ENCODE measurements around the gene CFAP161.
A peak's percentile ranks its signal among the peaks of the same experiment; 100 is the strongest.

CFAP161 gene

GRCh38 chr15:81087694-81088093 is 46.4 kb upstream of the CFAP161 start:
- H3K4me3 Mint-ChIP-seq = no peak overlapping the region
- no peak overlapping the region for H3K27ac Mint-ChIP-seq
- peaks cover 28% of the 10 kb centered on the region for H3K4me1 Mint-ChIP-seq
- DNase-seq = no peak
- TF ChIP-seq, protein P1, sequence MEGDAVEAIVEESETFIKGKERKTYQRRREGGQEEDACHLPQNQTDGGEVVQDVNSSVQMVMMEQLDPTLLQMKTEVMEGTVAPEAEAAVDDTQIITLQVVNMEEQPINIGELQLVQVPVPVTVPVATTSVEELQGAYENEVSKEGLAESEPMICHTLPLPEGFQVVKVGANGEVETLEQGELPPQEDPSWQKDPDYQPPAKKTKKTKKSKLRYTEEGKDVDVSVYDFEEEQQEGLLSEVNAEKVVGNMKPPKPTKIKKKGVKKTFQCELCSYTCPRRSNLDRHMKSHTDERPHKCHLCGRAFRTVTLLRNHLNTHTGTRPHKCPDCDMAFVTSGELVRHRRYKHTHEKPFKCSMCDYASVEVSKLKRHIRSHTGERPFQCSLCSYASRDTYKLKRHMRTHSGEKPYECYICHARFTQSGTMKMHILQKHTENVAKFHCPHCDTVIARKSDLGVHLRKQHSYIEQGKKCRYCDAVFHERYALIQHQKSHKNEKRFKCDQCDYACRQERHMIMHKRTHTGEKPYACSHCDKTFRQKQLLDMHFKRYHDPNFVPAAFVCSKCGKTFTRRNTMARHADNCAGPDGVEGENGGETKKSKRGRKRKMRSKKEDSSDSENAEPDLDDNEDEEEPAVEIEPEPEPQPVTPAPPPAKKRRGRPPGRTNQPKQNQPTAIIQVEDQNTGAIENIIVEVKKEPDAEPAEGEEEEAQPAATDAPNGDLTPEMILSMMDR (IDR thresholded peaks at IDR 0.05) = no peak
- H3K27me3 Mint-ChIP-seq (ENCODE audit: low read depth, poor library complexity) = peaks cover 5% of the 10 kb centered on the region
- no peaks in the 10 kb centered on the region for H3K36me3 Mint-ChIP-seq (ENCODE audit: low read depth)
- H3K9me3 Mint-ChIP-seq = peaks cover 15% of the 10 kb centered on the region

- H3K4me3 Mint-ChIP-seq = no peak overlapping the region
- H3K36me3 Mint-ChIP-seq (ENCODE audit: low read depth) = no peaks in the 10 kb centered on the region
- DNase-seq = no peak
- H3K4me1 Mint-ChIP-seq = peaks cover 34% of the 10 kb centered on the region
- H3K27me3 Mint-ChIP-seq (ENCODE audit: low read depth, poor library complexity) = peaks cover 7% of the 10 kb centered on the region
- peaks cover 15% of the 10 kb centered on the region for H3K9me3 Mint-ChIP-seq
- TF ChIP-seq, protein P1 (IDR thresholded peaks at IDR 0.05) = no peak
- no peak overlapping the region for H3K27ac Mint-ChIP-seq
These were observed 45.5 kb upstream of the CFAP161 start for GRCh38 chr15:81088470-81089013.

DNA sequence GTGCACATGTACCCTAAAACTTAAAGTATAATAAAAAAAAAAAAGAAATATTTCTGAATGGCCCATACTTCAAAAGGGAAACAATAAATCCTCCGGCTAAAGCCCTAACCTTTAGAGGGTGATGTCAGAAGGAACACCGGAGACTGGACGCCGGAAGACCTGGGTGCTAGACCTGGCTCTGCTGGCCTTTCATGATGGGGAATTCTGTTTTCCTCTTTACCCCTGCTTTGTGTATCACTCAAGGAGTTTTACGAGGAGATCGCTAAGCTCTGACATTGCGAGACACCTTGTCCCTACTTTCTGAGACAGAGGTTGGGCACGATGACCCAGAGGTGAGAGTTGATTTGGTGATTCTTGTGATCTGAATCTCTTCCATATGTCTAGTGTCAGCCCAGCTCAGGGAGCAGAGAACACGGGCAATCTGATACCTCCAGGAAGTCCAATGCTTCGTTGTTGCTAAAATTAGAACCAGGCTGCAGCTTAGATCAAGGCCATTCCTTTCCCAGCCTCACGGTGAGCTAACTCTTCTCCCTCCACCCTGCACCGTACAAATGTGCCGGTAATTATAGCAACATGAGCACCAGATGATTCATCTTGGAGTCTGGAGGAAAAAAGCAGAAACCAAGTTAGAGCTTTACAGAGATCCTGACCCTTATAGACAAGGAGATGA is 42.0 kb upstream of the CFAP161 start:
- peak overlapping the region; percentile 89 for H3K27ac Mint-ChIP-seq
- H3K36me3 Mint-ChIP-seq (ENCODE audit: low read depth) = no peaks in the 10 kb centered on the region
- H3K4me1 Mint-ChIP-seq = peaks cover 42% of the 10 kb centered on the region
- H3K9me3 Mint-ChIP-seq = peaks cover 15% of the 10 kb centered on the region
- H3K4me3 Mint-ChIP-seq = peak overlapping the region; percentile 41
- peaks cover 11% of the 10 kb centered on the region for H3K27me3 Mint-ChIP-seq (ENCODE audit: low read depth, poor library complexity)
- peak; percentile 6 for DNase-seq
- TF ChIP-seq, protein P1 (IDR thresholded peaks at IDR 0.05) = no peak

DNA sequence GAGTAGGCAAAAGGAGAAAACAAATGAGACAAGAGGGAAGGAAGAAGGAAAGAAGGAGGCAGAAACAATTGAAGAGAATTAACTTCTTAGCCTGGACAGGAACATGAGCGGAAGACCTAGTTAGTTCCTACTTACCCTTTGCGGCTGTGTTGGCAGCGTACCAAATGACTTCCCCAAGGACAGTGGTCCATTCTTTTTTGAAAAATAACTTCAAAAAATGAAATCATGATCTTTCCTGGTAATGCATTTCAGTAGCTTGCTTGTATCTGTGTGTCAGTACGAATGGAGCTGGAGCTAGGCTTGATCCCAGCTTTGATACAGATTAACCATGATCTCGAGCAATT is 41.5 kb upstream of the CFAP161 start:
- Mint-ChIP-seq H3K36me3 (ENCODE audit: low read depth) (no peaks in the 10 kb centered on the region), H3K27ac (peak overlapping the region; percentile 89), H3K4me3 (peak overlapping the region; percentile 41), H3K27me3 (ENCODE audit: low read depth, poor library complexity) (peaks cover 13% of the 10 kb centered on the region), H3K4me1 (peaks cover 41% of the 10 kb centered on the region), H3K9me3 (peaks cover 15% of the 10 kb centered on the region)
- DNase-seq = no peak
- TF ChIP-seq, protein P1 (IDR thresholded peaks at IDR 0.05) = no peak

DNA sequence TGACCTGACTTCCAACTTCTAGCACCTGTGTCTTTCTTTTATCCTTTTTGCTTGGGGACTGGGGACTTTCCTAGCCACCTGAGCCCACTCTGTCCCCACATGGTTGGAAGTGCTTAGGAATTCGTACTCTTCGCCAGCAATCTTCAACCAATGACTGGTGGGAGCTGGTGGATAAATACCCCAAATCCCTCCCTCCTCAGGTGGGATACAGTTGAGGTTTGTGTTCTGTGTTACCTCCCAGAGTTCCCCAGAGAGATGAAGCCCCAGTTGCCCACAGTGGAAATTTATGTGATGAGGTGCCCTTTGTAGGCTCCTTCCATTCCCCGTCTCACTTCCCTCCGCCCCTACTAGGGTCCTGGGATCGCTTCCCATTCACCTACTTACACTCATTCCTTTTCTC is 40.1 kb upstream of the CFAP161 start:
- peaks cover 16% of the 10 kb centered on the region for H3K27me3 Mint-ChIP-seq (ENCODE audit: low read depth, poor library complexity)
- H3K4me1 Mint-ChIP-seq = peaks cover 40% of the 10 kb centered on the region
- H3K4me3 Mint-ChIP-seq = no peak overlapping the region
- no peak for DNase-seq
- peak overlapping the region; percentile 64 for H3K27ac Mint-ChIP-seq
- no peaks in the 10 kb centered on the region for H3K36me3 Mint-ChIP-seq (ENCODE audit: low read depth)
- TF ChIP-seq, protein P1 (IDR thresholded peaks at IDR 0.05) = no peak
- H3K9me3 Mint-ChIP-seq = peaks cover 15% of the 10 kb centered on the region
